Astrocyte of the cerebellum (primary cell): Measurements from ENCODE around the gene YTHDF1.

Experiments used
- DNase-seq: peaks from one replicate; pipeline ENCODE4 v3.0.0-alpha.2; 2011; ENCODE audit warnings: low read depth
- H3K4me3 ChIP-seq: 2 replicates; pipeline ENCODE4 v1.5.1; 2011; ENCODE audit warnings: mild to moderate bottlenecking, low read depth, low read length, moderate library complexity
- in situ Hi-C: cut with HindIII; loops from 2 replicates; pipeline ENCODE4 v1.10.0; 2017; ENCODE audit warnings: low sequenced_read_pairs
- TF ChIP-seq, protein P1 (sequence below): IDR thresholded peaks from 2 replicates; pipeline ENCODE4 v1.5.1; 2012; ENCODE audit warnings: low read length, low read depth, moderate library complexity, mild to moderate bottlenecking; ENCODE audit errors: missing control alignments

YTHDF1 gene

DNA sequence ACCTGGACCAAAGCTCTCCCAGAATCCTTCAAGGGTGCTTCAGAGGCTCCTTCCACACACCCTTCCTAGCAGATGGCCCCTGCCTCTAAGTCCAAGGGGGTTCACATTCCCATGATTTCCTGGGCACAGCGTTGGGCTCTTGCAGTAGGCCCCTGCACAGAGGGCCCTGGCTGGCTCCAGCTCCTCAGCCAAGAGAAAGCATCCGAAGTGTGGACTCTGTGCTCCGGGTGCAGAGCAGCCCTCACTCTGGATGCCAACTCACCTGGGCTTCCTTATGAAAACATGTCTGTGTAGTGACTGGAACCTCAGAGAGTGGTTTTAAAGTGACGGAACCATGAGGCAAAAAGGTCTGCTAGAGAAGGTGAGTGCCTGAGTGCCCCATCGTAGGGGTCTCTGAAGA, 11.6 kb downstream of the YTHDF1 start:
- no peak for DNase-seq
- in situ Hi-C loops = loop anchor here (10.0 to 25.0 kb wide), 2 partner anchors 117 to 190 kb away; no protein-coding TSS in a partner anchor
- H3K4me3 ChIP-seq = no peak overlapping the region

DNA sequence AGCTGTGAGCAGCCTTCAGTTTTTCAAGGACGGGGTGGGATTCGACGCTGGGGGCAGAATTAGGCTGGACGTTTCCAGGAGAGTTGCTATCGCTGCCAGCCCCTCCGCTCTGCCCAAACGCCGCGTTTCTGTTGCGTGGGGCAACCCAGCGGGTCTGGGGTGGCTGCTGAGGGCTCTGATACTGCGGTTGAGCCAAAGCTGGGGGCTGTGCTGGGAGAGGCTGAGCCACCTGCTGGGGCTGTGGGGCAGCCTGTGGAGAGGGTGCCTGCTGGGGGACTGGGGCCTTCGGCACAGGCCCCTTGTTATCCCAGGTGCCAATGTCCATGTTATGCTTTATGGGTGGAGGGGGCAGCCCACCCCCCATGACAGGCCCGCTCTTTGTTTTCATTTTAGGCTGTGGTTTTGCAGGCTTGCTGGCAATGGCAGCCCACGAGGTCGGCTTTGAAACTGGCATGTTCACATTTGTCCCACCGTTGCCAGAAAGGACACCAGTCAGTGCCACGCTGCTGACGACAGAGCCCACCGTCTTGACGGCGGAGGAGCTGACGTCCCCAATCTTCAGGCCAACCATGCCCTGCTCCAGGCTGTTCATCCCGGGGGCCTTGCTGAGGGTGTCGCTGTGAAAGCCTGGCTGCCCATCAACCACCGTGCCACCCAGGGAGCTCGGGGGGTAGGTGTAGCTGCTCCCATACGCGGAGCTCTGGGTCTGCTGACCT, 13.0 kb downstream of the YTHDF1 start:
- DNase-seq = no peak
- in situ Hi-C loops = loop anchor here (10.0 to 25.0 kb wide), 2 partner anchors 116 to 192 kb away; no protein-coding TSS in a partner anchor
- TF ChIP-seq, protein P1, sequence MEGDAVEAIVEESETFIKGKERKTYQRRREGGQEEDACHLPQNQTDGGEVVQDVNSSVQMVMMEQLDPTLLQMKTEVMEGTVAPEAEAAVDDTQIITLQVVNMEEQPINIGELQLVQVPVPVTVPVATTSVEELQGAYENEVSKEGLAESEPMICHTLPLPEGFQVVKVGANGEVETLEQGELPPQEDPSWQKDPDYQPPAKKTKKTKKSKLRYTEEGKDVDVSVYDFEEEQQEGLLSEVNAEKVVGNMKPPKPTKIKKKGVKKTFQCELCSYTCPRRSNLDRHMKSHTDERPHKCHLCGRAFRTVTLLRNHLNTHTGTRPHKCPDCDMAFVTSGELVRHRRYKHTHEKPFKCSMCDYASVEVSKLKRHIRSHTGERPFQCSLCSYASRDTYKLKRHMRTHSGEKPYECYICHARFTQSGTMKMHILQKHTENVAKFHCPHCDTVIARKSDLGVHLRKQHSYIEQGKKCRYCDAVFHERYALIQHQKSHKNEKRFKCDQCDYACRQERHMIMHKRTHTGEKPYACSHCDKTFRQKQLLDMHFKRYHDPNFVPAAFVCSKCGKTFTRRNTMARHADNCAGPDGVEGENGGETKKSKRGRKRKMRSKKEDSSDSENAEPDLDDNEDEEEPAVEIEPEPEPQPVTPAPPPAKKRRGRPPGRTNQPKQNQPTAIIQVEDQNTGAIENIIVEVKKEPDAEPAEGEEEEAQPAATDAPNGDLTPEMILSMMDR = no peak
- no peak overlapping the region for H3K4me3 ChIP-seq

More for the DNA sequence above, 11.6 kb downstream of the YTHDF1 start:
- TF ChIP-seq, protein P1 = no peak

DNA sequence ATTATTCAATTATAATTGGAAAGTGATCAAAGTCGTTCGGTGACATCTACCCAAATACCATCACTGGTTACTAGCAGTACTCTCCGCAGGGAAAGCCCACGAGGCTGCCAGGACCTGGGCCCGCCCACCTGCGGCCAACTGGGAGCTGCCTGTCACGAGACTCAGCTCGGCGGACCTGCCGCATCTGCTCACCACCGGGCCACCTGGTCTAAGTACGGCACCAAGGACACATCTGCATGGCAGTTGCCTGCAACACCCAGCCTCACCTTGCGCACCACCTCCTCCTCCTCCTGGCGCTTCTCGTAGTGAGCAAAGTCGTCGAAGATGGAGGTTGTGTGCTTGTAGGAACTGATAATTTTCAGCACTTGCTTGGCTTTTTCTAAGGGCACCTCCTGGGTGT, 13.9 kb downstream of the YTHDF1 start:
- in situ Hi-C loops = loop anchor here (10.0 to 25.0 kb wide), 2 partner anchors 115 to 193 kb away; no protein-coding TSS in a partner anchor
- TF ChIP-seq, protein P1 = no peak
- H3K4me3 ChIP-seq = no peak overlapping the region
- DNase-seq = no peak

DNA sequence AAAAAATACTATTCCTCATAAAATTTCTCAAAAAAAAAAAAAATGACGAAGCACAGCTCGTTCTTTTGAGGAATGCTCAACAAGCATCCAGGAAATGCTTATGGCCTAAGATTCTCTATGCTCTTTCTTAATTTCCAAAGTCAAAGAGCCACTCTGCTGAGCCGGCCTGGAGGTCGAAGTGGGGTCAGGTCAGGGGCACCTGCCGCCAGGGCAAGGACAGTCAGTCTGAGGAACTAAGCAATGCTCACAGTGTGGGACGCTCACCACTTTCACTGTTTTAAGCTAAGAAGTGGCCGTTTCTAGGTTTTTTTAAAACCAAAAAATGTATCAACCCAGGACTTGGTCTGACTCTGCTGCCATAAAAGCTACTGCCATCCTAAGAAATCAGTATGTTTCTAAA, 17.3 kb downstream of the YTHDF1 start:
- in situ Hi-C loops = no loop called here
- DNase-seq = no peak
- no peak overlapping the region for H3K4me3 ChIP-seq
- TF ChIP-seq, protein P1 = no peak

DNA sequence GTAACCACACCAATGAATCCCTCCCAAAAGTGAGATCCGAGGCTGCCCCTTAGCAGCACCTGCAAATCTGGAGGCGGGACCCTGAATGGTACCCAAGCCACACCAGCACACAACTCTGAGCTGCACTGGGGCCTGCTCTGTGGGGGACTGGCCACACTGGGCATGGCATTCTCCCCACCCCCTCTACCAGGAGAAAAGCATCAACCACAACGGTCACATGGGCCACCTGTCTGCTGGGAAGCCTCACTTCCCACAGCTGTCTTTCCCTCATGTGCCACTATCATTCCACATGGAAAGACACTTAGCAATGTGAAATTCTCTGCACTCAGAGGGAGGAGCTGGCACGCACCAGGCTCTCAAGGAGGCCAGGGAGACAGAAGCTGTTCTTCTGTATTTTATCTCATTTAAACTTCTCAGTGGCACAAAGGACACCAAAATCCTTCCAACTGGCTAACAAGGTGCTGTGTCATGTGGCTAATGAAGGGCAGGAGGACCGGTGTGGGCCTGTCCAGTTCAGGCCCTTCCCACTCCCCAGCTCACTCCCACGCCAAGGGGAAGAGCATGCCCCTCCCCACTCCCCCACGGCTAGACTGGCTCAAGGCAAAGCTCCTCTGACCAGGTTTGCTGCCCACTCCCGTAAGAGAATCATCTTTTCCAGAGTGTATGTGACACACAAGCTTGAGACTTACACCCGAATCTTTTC, 19.0 kb downstream of the YTHDF1 start:
- DNase-seq = no peak
- TF ChIP-seq, protein P1 = no peak
- no peak overlapping the region for H3K4me3 ChIP-seq
- in situ Hi-C loops = no loop called here

DNA sequence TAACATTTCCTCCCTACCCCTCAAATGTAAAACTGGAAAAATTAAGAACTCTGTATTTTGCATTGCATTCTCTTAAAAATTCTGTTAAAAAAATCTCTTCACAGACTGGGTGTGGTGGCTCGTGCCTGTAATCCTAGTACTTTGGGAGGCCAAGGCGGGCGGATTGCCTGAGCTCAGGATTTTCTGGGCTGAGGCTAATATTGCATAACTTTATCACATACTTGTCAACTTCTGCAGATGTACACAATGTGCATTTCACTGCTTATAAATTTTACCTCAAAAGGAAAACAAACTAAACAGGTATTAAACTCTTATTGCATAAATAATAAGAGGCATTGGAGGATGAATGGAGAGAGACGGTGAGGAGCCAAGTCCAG, 21.1 kb downstream of the YTHDF1 start:
- in situ Hi-C loops = no loop called here
- TF ChIP-seq, protein P1 = no peak
- DNase-seq = no peak
- no peak overlapping the region for H3K4me3 ChIP-seq
